CD4-positive, alpha-beta T cell treated with Interferon gamma for 1 hour (primary cell): Measurements from ENCODE around the gene FMN2.
"Not testable (repeated sequence)": the region's sequence is repeated elsewhere in the genome, so short reads cannot be mapped to it uniquely, and the experiment has no call there.

ENCODE experiments used
- DNase-seq: peaks from one replicate; pipeline ENCODE4 v3.0.0-alpha.2; 2020

Gene FMN2

GRCh38 chr1:240145120-240145519, 53.4 kb downstream of the FMN2 start:
- no peak for DNase-seq

GRCh38 chr1:240148333-240148732, 56.6 kb downstream of the FMN2 start:
- DNase-seq, result no peak

- DNase-seq, result no peak
These were observed 57.9 kb downstream of the FMN2 start for GRCh38 chr1:240149484-240150094.

- DNase-seq, result no peak
These were observed 59.6 kb downstream of the FMN2 start for GRCh38 chr1:240151136-240151735.

GRCh38 chr1:240152611-240153297, 61.1 kb downstream of the FMN2 start:
- DNase-seq, result no peak

GRCh38 chr1:240155605-240156004, 63.9 kb downstream of the FMN2 start:
- DNase-seq, result no peak

- no peak for DNase-seq
These were observed 73.1 kb downstream of the FMN2 start for GRCh38 chr1:240164742-240165141.

- DNase-seq, result no peak
These were observed 77.5 kb downstream of the FMN2 start for GRCh38 chr1:240169188-240169587.

GRCh38 chr1:240170266-240170665, 78.6 kb downstream of the FMN2 start:
- DNase-seq, result no peak

GRCh38 chr1:240170806-240171205, 79.1 kb downstream of the FMN2 start:
- no peak for DNase-seq

GRCh38 chr1:240171907-240172306, 80.2 kb downstream of the FMN2 start:
- DNase-seq, result no peak

- DNase-seq, result no peak
These were observed 82.2 kb downstream of the FMN2 start for GRCh38 chr1:240173836-240174235.

- DNase-seq, result no peak
These were observed 83.1 kb downstream of the FMN2 start for GRCh38 chr1:240174734-240175133.

- DNase-seq, result no peak
These were observed 86.7 kb downstream of the FMN2 start for GRCh38 chr1:240178366-240178765.

- not testable (repeated sequence) for DNase-seq
These were observed 93.0 kb downstream of the FMN2 start for GRCh38 chr1:240184682-240185081.

GRCh38 chr1:240188139-240188538, 96.5 kb downstream of the FMN2 start:
- DNase-seq, result no peak

GRCh38 chr1:240189386-240189989, 97.8 kb downstream of the FMN2 start:
- DNase-seq, result no peak

GRCh38 chr1:240190881-240191401, 99.3 kb downstream of the FMN2 start:
- DNase-seq, result no peak

GRCh38 chr1:240192851-240193250, 101.2 kb downstream of the FMN2 start:
- DNase-seq, result no peak

GRCh38 chr1:240193679-240194078, 102.0 kb downstream of the FMN2 start:
- DNase-seq, result no peak

- DNase-seq, result no peak
These were observed 102.4 kb downstream of the FMN2 start for GRCh38 chr1:240194120-240194519.

- no peak for DNase-seq
These were observed 106.7 kb downstream of the FMN2 start for GRCh38 chr1:240198376-240198775.

- no peak for DNase-seq
These were observed 108.3 kb downstream of the FMN2 start for GRCh38 chr1:240199758-240200645.
